Measurements from ENCODE around the gene TFPT. TPM values are rescaled to one million over a fixed set of nuclear protein-coding genes. Genes with fewer than 3 reads are reported as not detected.

Gene TFPT
- total and polyA plus RNA-seq, 2 of the 4 experiments (the other 2 are of a cell fraction), result 7.9 to 17.1 TPM

DNA sequence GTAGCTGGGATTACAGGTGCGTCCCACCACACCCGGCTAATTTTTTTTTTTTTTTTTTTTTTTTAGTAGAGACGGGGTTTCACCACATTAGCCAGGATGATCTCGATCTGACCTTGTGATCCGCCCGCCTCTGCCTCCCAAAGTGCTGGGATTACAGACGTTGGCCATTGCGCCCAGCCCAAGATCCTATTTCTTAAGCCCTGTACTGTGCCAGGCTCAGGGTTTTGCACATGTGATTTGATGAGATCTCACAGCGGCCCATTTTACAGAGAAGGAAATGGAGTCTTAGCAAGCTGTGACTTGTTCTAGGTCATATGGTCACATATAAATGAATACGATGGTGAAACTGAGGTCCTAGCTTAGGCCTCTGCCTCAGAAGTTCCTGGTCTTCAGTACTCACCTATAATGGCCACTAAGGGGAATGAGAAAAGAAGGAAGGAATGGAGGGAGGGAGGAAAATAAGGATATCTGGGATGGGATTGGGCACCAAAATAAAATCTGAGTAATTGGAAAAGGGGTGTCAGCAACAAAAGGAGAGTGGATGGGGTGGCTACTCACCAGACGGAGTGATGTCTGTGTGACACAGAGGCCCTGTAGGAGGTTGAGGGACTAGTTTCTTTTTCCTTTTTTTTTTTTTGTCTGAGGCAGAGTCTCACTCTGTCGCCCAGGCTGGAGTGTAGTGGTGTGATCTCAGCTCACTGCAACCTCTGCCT lies 16.1 kb downstream of the TFPT start:
- Histone ChIP-seq H3K27me3 (ENCODE audit: control insufficient read depth, insufficient read depth, low read length) (peaks cover 3% of the 10 kb centered on the region; the same call in 1 of the 2 replicates), H2BK5ac (ENCODE audit: low read depth, low read length, poor library complexity, severe bottlenecking) (no peak overlapping the region), H3K4ac (ENCODE audit: low read depth, low read length) (no peak overlapping the region), H4K8ac (ENCODE audit: low read depth in 2 of 2, low read length in 2 of 2) (no peak overlapping the region), H3K18ac (ENCODE audit: low read depth, low read length) (no peak overlapping the region), H2AK9ac (replicated peaks; ENCODE audit: low read depth, low read length, poor library complexity) (no peak overlapping the region), H2BK120ac (ENCODE audit: low read depth, low read length) (no peak overlapping the region), H3K27ac (ENCODE audit: insufficient read depth, low read length) (no peak overlapping the region), H4K20me1 (ENCODE audit: insufficient read depth, low read length) (no peaks in the 10 kb centered on the region), H3K36me3 (ENCODE audit: control insufficient read depth, insufficient read depth, low read length) (no peaks in the 10 kb centered on the region), H3K4me2 (ENCODE audit: low read depth, low read length) (no peak overlapping the region), H3K56ac (ENCODE audit: extremely low read depth, insufficient read depth, low read length) (no peak overlapping the region), H3K9me1 (ENCODE audit: insufficient read depth, low read length) (no peaks in the 10 kb centered on the region), H4K5ac (ENCODE audit: low read depth, low read length) (no peak overlapping the region), H3K14ac (replicated peaks; ENCODE audit: low read depth, low read length) (no peak overlapping the region), H4K91ac (ENCODE audit: insufficient read depth, low read depth, low read length) (no peak overlapping the region), H3K4me3 (ENCODE audit: insufficient read depth, low read depth, low read length) (no peak overlapping the region), H3K4me1 (ENCODE audit: control insufficient read depth, insufficient read depth, low read length) (peaks cover 6% of the 10 kb centered on the region), H2BK20ac (ENCODE audit: low read depth, low read length) (no peak overlapping the region), H2AFZ (replicated peaks; ENCODE audit: low read length, poor library complexity) (no peak overlapping the region), H3K9me3 (ENCODE audit: control insufficient read depth, insufficient read depth, low read length) (no peaks in the 10 kb centered on the region), H3K9ac (ENCODE audit: low read depth, low read length) (no peak overlapping the region), H2AK5ac (ENCODE audit: low read depth, low read length) (no peak overlapping the region), H3K23ac (ENCODE audit: low read depth, low read length) (no peak overlapping the region), H2BK15ac (ENCODE audit: low read depth, low read length) (no peak overlapping the region), H3K79me1 (ENCODE audit: low read depth in 1 of 2, low read length in 2 of 2) (peaks cover 4 to 13% of the 10 kb centered on the region in 2 experiments)
- intact Hi-C loops (cut with micrococcal nuclease), result loop anchor here (5.0 to 10.0 kb wide), 2 partner anchors 292 to 765 kb away; partner anchors contain the start of gene ZNF845
- ATAC-seq (ENCODE audit: low read depth) (no peak), DNase-seq (no peak)
- POLR2A ChIA-PET (ENCODE audit: unreplicated experiment), result no interaction called here
- dilution Hi-C loops (cut with HindIII; ENCODE audit: low sequenced_read_pairs, unreplicated experiment), result no loop called here
- WGBS, 2 experiments (ENCODE audit: extremely low coverage in 2 of 2, insufficient read length in 1 of 2), result no CpG with 5 or more reads among the region's 12 CpGs
- TF ChIP-seq CEBPB (IDR thresholded peaks at IDR 0.05; ENCODE audit: low read depth, low read length) (no peak), MAFK (IDR thresholded peaks at IDR 0.05; ENCODE audit: low read depth, low read length) (no peak), CHD1 (IDR thresholded peaks at IDR 0.05; ENCODE audit: low read depth, low read length) (no peak), SMC3 (IDR thresholded peaks at IDR 0.05; ENCODE audit: low read depth, low read length) (no peak), MAZ (IDR thresholded peaks at IDR 0.05; ENCODE audit: borderline replicate concordance, low read depth, low read length) (no peak), BHLHE40 (IDR thresholded peaks at IDR 0.05; ENCODE audit: low read depth, low read length) (no peak), NFE2L2 (IDR thresholded peaks at IDR 0.05; ENCODE audit: low read depth, low read length) (no peak), RAD21 (IDR thresholded peaks at IDR 0.05; ENCODE audit: low read length) (no peak), FOS (IDR thresholded peaks at IDR 0.05; ENCODE audit: low read depth, low read length) (no peak), MXI1 (IDR thresholded peaks at IDR 0.05; ENCODE audit: borderline replicate concordance, low read depth, low read length) (no peak)
- TF ChIP-seq, protein P1, sequence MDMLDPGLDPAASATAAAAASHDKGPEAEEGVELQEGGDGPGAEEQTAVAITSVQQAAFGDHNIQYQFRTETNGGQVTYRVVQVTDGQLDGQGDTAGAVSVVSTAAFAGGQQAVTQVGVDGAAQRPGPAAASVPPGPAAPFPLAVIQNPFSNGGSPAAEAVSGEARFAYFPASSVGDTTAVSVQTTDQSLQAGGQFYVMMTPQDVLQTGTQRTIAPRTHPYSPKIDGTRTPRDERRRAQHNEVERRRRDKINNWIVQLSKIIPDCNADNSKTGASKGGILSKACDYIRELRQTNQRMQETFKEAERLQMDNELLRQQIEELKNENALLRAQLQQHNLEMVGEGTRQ (IDR thresholded peaks at IDR 0.05; ENCODE audit: low read depth, low read length), result no peak
- TF ChIP-seq, protein P2, sequence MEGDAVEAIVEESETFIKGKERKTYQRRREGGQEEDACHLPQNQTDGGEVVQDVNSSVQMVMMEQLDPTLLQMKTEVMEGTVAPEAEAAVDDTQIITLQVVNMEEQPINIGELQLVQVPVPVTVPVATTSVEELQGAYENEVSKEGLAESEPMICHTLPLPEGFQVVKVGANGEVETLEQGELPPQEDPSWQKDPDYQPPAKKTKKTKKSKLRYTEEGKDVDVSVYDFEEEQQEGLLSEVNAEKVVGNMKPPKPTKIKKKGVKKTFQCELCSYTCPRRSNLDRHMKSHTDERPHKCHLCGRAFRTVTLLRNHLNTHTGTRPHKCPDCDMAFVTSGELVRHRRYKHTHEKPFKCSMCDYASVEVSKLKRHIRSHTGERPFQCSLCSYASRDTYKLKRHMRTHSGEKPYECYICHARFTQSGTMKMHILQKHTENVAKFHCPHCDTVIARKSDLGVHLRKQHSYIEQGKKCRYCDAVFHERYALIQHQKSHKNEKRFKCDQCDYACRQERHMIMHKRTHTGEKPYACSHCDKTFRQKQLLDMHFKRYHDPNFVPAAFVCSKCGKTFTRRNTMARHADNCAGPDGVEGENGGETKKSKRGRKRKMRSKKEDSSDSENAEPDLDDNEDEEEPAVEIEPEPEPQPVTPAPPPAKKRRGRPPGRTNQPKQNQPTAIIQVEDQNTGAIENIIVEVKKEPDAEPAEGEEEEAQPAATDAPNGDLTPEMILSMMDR (conservative IDR thresholded peaks at IDR 0.05; ENCODE audit: low read depth, low read length), result no peak
- in situ Hi-C loops (cut with MboI; ENCODE audit: low sequenced_read_pairs), result no loop called here
- no TSS peak for BruUV-seq (replicated peaks)
- CTCF ChIA-PET, result interaction anchor here (0.7 kb wide), 1 partner anchor 128 kb away, joined by 3 read pairs; no protein-coding TSS in a partner anchor

Measured in IMR-90 (cell line).